GM12801 (cell line): ENCODE results near the gene FZD2.

ENCODE experiments used
- CTCF ChIP-seq: IDR thresholded peaks from one replicate; pipeline ENCODE4 v1.5.1; 2011; ENCODE audit warnings: control low read depth; ENCODE audit not compliant: insufficient read length; ENCODE audit errors: extremely low read depth

FZD2 gene

GRCh38 chr17:44530896-44531418 lies 26.3 kb upstream of the FZD2 start:
- no peak for TF ChIP-seq CTCF

- TF ChIP-seq CTCF, result no peak
These were observed 23.6 kb upstream of the FZD2 start for GRCh38 chr17:44533533-44534246.

GRCh38 chr17:44536090-44536953 lies 21.0 kb upstream of the FZD2 start:
- TF ChIP-seq CTCF, result no peak

- no peak for TF ChIP-seq CTCF
These were observed 17.6 kb upstream of the FZD2 start for GRCh38 chr17:44539673-44540072.

- TF ChIP-seq CTCF, result no peak
These were observed 16.8 kb upstream of the FZD2 start for GRCh38 chr17:44540246-44541084.

- no peak for TF ChIP-seq CTCF
These were observed 15.3 kb upstream of the FZD2 start for GRCh38 chr17:44541884-44542581.
